IPS DF 19.7 (cell line): ENCODE data around the gene ERFL.
"Not testable (repeated sequence)": the region's sequence is repeated elsewhere in the genome, so short reads cannot be mapped to it uniquely, and the experiment has no call there.

ENCODE experiments used
- DNase-seq: peaks from one replicate; pipeline ENCODE4 v3.0.0-alpha.2; 2013; ENCODE audit warnings: low read depth, low spot score

ERFL gene

DNA sequence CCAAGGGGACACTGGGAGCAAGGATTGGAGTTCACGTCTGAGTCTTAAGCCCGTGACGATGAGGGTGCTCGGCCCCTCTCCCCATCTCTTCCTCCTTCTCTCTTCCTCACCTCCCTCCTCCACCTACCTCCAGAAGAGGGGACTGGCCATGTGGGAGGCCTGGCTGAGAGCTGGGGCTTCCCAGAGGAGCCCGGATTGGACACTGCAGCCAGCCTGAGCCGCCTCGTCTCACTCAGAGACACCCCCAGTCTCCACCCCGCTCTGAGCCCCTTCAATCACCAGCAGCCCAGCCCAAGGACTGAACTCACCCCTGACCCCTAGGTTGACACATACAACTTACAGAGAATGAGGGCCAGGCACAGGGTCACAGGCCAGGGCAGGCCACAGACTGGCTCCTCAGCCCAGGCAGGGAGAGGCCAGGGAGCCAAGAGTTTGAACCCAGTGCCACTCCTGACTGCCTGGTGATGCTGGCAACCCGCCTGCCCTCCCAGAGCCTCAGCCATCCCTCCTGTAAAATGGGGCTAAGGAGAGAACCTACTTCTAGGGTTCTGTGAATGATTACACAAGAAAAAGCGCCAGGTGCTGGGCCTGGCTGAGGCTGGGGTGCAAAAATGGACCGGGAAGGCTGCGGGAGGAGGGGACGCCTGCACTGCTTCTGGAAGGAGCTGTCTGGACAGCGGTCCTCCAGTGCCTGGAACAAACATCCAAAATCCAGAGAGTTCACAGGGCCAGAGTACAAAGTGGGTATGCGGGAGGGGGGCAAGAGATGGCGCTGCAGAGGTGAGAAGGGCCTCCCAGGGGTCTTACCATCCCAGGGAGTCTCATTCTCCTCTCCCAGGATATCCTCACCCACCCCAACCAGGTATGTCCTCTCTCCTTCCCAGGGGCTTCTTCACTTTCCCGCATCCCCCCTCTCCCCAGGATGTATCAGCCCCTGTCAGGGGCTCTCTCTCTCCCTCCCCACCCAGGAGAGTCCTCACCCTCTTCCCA, 50.0 kb downstream of the ERFL start:
- no peak for DNase-seq

DNA sequence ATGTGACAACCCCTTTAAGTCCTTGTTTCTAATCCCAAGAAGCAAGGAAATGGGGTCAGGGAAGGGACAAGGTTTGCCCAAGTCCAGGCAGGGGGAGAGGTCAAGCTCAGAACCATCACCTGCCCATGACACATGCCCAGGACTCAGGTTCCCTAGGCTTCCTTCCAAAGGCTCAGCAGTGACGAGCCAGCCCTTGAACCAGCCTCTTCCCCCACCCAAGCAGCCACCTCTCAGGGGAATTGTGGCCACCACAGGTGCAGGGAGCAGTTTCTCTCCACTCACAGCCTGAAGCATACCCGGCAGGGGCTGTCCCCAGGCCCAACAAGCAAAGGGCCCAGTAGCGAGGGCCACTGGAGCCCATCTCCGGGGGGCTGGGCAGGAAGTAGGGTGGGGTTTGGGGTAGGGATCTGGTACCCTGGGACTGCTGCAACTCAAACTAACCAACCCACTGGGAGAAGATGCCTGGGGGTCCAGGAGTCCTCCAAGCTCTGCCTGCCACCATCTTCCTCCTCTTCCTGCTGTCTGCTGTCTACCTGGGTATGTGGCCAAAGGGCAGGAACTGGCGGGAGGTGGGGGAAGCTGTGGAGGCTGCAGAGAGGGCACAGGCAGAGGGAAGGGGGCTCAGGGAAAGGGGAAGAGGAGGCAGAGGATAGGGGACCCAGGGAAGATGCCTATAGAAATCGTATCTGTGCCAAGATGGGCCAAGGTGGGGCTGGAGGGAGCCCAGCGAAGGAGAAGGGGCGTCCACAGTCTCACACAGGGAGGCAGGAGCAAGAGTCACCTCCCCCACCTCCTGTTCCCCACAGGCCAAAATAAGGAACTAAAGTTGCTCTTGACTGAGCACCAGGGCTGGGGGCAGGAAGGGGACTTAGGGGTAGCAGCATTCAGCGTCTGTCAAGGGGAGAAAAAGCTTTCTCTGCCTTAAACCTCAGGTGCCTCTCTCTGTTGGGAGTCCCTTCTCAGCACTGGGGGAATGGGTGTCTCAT, 51.1 kb downstream of the ERFL start, which contains the start of gene CD79A:
CD79A (plus strand) TSS at position 433 of the 986 bp plus-strand sequence; CDS start at position 459, 26 bp downstream.
- no peak for DNase-seq

DNA sequence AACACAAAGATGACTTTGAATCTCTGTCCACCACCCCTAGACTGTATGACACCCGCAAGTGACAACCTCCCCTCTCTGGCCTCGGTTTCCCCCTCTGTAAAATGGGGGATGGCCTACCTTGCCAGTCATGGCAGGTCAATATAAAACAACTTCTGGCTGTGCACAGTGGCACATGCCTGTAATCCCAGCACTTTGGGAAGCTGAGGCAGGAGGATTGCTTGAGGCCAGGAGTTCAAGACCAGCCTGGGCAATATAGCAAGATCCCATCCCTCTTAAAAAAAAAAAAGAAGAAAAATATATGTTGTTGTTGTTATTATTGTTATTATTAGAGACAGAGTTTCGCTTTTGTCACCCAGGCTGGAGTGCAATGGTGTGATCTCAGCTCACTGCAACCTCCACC, 52.3 kb downstream of the ERFL start:
- not testable (repeated sequence) for DNase-seq

- no peak for DNase-seq
Observed at GRCh38 chr19:41872775-41873647, 55.2 kb downstream of the ERFL start.

DNA sequence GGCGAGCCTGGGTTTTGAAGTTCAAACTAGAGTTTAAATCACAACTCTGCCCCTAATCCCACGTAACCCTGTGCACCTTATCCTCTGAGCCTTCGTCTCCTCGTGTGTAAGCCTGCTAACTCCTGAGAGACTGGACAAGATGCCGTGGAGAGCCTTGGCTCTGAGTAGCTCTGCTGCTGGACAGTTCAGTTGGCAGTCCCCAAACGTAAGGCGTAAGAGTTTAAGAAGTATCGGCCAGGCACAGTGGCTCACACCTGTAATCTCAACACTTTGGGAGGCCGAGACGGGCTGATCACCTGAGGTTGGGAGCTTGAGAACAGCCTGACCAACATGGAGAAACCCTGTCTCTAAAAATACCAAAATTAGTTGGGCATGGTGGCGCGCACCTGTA, 55.9 kb downstream of the ERFL start:
- DNase-seq = no peak

- DNase-seq = no peak
Observed at GRCh38 chr19:41871573-41872383, 56.5 kb downstream of the ERFL start.

- DNase-seq = no peak
Observed at GRCh38 chr19:41870401-41870873, 57.8 kb downstream of the ERFL start.

GRCh38 chr19:41869374-41869955, 58.8 kb downstream of the ERFL start:
- no peak for DNase-seq

DNA sequence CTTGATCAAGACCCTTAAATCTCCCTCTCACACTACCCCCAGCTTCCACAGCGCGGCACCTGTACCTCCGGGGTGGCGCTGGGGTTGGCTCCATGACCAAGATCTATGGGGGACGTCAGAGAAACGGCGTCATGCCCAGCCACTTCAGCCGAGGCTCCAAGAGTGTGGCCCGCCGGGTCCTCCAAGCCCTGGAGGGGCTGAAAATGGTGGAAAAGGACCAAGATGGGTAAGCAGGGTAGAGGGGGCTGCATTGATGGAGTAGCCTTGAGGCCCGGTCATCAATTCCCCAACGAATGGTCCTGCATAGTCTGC, 59.3 kb downstream of the ERFL start:
- DNase-seq = no peak

- DNase-seq = no peak
Observed at GRCh38 chr19:41868120-41868988, 59.9 kb downstream of the ERFL start.

- no peak for DNase-seq
Observed at GRCh38 chr19:41866284-41866683, 62.0 kb downstream of the ERFL start.

- DNase-seq = no peak
Observed at GRCh38 chr19:41864374-41864773, 63.9 kb downstream of the ERFL start.

GRCh38 chr19:41863209-41863931, 64.9 kb downstream of the ERFL start:
- DNase-seq = no peak

GRCh38 chr19:41862445-41862986, 65.7 kb downstream of the ERFL start:
- no peak for DNase-seq

- no peak for DNase-seq
Observed at GRCh38 chr19:41861846-41862245, 66.4 kb downstream of the ERFL start.

GRCh38 chr19:41861116-41861768, 67.0 kb downstream of the ERFL start:
- DNase-seq = no peak

- DNase-seq = no peak
Observed at GRCh38 chr19:41860419-41861115, 67.7 kb downstream of the ERFL start.
